Fibroblast of lung (primary cell): ENCODE data around the gene RBM20.

ENCODE experiments used
- EZH2 ChIP-seq: IDR thresholded peaks from 2 replicates; pipeline ENCODE4 v1.5.1; 2012; ENCODE audit warnings: low read length, control low read depth, mild to moderate bottlenecking; ENCODE audit errors: missing control alignments
- TF ChIP-seq, protein P1 (sequence below), 2 donors: IDR thresholded peaks in 1 of 2; conservative IDR thresholded peaks in 1 of 2; 1 replicate in 1 of 2; 2 replicates in 1 of 2; pipeline ENCODE4 v1.5.1; 2011 to 2012; ENCODE audit warnings: low read length in 2 of 2, control low read depth in 1 of 2, inconsistent platforms in 1 of 2, low read depth in 1 of 2, mild to moderate bottlenecking in 1 of 2

DNA sequence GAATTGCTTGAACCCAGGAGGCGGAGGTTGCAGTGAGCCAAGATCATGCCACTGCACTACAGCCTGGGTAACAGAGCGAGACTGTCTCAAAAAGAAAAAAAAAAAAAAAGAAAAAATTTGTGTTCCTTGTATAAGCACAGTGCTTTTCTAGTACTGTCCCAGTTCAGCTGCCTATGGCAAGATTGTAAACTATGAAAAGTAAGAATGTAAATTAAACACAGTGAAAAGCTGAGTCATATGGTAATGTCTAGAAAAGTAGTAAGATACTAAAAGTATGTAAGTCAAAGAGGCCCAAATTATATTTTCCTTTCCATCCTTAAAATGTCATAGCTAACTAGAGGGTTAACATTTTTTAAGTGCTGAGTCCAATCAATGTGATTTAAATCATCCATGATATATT, 42.8 kb downstream of the RBM20 start:
- TF ChIP-seq, protein P1, sequence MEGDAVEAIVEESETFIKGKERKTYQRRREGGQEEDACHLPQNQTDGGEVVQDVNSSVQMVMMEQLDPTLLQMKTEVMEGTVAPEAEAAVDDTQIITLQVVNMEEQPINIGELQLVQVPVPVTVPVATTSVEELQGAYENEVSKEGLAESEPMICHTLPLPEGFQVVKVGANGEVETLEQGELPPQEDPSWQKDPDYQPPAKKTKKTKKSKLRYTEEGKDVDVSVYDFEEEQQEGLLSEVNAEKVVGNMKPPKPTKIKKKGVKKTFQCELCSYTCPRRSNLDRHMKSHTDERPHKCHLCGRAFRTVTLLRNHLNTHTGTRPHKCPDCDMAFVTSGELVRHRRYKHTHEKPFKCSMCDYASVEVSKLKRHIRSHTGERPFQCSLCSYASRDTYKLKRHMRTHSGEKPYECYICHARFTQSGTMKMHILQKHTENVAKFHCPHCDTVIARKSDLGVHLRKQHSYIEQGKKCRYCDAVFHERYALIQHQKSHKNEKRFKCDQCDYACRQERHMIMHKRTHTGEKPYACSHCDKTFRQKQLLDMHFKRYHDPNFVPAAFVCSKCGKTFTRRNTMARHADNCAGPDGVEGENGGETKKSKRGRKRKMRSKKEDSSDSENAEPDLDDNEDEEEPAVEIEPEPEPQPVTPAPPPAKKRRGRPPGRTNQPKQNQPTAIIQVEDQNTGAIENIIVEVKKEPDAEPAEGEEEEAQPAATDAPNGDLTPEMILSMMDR (conservative IDR thresholded peaks at IDR 0.05 in 1 of 2, IDR thresholded peaks at IDR 0.05 in 1 of 2; ENCODE audit: low read depth in 1 of 2, low read length in 2 of 2) = no peak
- TF ChIP-seq EZH2 = no peak
